Stimulated activated CD4-positive, alpha-beta T cell treated with anti-CD3 and anti-CD28 coated beads, Interleukin-2, amount 100 ng/mL, for 48 hours (primary cell): Measurements from ENCODE around the gene ZBTB4.

Experiments
- DNase-seq, 2 donors: peaks; one replicate each; pipeline ENCODE4 v3.0.0-alpha.2; 2020

Gene ZBTB4

DNA sequence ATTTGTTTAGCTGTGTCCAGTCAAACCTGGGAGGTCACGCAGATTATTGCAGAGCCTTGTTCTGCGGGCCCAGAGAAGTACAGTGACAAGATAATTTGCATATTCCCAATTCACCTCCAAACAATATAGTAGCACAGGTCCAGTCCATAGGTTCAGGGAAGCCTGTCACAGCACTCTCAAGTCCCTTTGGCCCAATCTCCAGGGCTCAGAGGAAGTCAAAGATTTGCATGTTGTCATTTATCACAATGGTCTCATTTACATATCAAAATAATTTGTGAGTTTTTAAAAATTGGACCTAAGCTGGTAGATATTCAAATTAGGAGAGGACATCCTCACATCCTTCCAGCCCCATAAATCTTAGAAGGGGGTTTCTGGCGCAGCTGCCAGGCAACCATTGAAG lies 11.9 kb downstream of the ZBTB4 start:
- DNase-seq, result no peak

DNA sequence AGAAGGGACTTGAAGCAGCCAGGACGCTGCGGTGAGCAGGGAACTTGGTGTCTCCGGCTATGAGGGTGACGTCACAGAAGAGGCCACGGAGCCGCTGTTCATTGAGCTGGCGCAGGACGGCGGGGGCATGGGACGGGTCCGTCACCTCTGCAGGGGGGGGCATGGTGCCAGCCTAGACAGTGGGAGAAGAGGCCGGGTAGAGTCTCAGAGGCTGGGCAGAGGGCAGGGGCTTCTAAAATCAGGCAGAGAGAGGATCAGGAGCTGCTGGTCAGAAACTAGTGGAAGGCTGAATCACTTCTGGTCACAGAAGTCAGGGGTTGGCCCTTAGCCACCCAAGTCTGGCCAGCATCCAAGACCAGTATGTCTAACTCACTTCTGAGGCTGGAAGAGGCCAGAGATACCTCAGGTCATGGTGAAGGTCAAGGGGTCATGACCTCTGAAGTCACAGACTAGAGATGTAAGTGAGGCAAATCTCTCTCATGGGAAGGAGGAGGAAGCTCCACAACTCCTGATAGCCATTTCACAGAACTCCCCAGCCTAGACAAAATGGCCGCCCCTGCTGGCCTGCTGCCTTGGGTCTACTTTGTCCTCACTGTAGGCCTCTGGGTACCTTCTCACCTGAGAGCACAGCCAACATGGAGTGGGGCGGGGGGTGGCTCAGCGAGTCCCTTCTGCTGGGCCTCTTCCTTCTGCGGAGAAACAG lies 12.6 kb downstream of the ZBTB4 start:
- no peak for DNase-seq

DNA sequence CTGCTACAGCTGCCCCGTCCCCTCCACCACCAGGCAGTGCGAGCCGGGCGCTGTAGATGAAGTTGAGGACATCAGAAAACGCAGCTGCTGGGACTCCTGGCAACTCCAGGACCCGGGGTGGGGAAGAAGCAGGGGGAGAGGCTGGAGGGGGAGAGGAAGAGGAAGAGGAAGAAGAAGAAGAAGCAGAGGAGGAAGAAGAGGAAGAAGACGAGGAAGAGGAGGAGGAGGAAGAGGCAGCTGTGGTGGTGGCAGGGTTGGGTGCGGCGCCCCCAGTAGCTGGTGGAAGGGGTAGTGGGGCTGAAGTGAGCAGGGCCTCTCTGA lies 13.2 kb downstream of the ZBTB4 start:
- DNase-seq, result no peak

DNA sequence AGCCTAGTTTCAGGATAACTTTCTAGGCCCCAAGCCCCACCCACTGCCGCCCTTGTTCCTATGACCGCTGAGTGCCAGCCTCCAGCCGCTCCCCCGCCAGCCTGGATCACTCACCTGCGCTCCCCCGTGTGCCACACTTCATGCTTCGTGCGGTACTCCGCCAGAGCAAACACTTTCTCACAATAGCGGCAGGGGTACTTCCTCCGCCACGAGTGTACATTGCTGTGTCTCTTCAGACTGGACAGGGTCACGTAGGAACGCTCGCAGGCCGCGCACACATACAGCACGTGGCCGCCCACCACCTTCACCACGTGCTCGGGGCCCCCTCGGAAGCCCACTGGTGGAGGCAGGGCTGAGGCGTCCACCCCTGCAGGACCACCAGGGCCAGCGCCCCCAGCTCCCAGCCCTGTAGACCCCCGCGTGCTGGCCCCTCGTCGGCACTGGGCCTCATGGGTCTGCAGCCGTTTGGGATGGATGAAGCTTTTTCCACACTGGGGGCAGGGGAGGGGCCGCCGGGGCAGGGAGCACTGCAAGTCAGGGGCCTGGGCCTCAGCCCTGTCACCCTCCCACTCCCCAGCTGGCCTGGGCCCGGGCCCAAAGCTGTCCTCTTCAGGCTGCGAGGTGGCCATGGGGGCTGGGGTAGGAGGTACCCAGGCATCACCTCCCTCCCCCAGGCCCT lies 13.7 kb downstream of the ZBTB4 start:
- DNase-seq, result no peak

DNA sequence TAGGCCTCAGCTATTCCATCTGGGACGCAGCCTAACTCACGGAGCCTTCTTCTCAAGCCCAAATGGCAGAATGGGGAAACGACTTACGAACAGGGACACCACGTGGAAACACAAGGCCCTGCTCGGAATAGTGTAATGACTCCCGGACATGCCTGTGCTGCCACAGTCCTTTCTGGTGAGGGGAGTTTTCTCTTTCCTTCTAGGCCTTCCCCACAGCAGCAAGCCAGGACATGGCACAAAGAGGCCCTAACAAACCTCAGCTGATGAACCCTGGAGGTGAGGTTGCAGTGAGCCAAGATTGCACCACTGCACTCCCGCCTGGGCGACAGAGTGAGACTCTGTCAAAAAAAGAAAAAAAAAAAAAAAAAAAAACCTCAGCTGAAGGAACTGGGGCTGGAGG lies 15.3 kb downstream of the ZBTB4 start:
- DNase-seq, result no peak

DNA sequence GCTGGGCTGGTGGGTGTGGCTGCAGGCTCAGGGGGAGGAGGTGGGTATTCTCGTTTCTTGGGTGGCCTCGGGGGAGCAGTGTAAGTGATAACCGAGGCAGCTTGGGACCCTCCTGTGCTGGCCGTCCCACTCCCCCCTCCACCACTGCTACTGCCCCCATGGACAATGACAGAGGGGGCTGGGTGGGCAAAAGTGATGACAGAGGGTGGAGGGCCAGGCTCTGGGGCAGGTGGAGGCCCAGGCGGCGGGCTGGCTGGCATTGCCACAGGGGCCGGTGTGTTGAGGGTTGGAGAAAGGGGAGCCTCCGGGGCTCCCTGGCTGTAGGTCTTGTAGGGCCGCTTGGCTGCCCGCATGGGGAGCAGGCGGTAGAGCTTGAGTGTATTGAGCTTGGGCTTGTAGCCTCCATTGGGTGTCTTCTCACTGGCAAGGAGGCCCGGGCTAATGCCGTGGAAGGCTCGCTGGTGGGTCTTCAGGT lies 16.0 kb downstream of the ZBTB4 start:
- no peak for DNase-seq

DNA sequence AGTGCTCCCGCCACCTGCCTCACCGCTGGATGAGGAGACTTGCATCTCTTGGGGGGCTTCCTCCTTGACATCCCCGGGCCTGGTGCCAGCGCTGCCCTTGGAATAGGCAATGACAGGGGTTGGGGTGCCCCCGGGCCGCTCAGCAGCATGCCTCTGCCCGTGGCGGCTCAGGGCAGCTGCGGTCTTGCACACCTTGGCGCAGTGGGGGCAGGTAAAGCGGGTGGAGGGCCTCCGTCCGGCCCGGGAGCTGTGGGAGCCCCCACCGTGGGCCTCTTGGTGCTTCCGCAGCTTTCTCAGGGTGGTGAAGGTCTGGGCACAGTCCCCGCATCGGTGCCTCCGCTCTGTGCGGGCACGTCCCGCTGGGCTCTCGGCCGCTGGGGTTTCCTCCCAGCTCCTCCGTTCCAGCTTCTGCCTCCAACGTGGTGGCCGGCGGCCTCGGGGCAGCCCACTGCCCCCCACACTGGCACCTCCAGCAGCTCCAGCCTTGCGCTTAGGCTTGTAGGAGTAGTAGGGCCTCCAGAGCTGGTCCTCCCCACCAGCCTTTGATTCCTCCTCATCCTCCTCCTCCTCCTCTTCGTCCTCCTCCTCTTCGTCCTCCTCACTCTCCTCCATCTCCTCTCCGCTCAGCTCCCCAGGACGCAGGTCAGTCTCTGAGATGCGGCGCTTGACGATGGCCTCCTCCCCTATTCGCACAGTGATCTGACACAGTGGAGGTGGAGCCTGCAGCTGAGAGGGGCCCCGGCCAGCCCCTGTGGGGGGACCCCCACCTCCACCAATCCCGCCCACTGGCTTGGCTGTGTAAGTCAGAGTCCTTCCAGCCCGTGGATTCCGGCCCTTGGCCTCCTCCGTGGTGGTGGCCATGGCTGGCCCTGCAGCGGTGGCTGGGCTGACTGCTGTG lies 16.7 kb downstream of the ZBTB4 start:
- no peak for DNase-seq

DNA sequence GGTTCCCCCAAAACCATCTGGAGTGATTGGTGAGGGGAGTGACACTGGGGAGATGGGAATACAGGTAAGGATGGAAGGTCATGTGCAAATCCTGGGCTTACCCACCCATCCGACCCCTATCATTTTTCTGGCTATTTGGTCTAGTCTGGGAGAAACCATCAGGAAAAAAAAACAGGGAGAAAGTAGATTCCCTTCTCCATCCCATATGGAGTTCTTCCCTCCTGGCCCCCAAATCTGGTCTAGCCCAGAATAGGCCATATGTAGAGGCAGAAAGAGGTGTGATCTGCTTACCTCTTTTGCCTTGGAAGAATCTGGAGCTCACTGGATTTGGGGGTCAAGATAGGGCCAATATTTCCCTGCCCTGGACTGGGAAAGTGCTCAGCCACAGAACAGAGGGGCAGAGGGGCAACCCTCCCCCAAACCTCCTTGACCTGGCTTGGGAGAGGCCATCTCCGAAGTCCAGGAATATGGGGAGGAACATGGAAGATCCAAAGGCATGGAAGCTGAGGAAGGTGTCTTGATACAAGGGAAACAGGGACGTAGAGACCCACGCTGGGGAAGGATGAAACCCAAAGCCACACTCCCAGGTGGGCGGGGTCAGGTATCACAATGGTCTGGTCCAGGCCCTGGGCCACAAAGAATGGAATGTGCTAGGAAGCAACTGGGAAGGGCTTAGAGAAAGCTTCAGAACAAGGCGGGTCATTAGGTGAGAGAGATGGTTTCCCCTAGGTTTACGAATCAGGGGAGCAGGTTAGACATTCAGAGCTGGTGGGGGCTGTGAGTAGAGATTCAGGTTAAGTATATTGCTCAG lies 18.4 kb downstream of the ZBTB4 start:
- no peak for DNase-seq

DNA sequence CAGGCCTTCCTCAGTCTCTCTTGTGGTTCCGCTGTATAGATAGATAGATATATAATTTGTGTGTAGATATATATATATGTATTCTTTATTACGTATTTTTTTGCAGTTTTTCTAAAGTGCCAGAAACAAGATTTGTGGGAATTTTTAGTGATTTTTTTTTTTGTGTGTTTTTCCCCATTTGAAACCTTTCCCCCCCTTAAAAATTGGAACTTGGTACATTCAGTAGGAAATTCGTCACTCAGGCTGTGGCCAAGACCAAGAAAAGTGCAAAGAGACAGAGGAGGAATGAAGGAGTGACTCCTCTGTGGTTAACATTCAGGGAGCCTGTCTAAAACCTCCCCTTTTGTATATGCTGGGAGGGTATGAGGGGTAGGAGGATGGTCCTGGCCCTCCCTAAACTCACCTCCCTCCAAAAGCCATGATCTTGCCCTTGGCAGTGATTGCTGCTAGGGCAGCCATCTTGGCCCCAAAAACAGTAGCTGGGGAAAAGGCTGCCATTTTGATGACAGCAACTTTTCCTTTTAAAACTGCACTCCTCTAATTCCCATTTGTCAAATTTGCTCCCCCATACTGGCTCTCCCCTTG lies 19.4 kb downstream of the ZBTB4 start:
- no peak for DNase-seq

DNA sequence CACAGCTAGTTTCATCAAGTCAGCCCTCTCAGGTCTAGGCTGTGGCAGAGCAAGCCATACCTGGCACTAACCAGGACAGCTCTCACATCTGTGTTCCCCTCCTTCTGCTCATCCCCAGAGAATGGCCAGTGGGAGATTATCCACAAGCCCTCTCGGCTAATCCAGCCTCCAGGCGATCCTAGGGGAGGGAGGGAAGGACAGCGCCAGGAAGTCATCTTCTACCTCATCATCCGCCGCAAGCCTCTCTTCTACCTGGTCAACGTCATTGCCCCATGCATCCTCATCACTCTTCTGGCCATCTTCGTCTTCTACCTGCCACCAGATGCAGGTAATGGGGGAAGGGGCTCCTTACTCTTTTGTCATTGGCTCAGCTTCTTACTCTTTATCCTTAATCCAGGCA lies 31.0 kb downstream of the ZBTB4 start:
- DNase-seq, result no peak

DNA sequence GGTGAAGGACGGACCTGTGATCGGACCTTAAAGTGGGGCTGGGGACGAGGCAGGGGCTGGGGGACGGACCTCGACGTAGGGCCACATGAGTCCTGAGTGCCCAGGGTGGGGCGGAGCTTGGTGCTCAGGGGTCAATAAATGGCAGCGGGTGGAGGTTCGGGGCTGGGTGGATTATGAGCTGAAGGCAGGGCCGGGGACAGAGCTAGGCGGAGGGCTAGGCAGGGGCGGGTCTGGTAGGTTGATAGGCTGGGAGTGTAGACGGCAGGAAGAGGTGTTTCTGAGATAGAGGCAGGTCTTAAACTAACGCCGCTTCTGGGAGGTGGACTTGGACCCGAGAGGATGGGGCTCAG lies 33.8 kb downstream of the ZBTB4 start:
- no peak for DNase-seq

DNA sequence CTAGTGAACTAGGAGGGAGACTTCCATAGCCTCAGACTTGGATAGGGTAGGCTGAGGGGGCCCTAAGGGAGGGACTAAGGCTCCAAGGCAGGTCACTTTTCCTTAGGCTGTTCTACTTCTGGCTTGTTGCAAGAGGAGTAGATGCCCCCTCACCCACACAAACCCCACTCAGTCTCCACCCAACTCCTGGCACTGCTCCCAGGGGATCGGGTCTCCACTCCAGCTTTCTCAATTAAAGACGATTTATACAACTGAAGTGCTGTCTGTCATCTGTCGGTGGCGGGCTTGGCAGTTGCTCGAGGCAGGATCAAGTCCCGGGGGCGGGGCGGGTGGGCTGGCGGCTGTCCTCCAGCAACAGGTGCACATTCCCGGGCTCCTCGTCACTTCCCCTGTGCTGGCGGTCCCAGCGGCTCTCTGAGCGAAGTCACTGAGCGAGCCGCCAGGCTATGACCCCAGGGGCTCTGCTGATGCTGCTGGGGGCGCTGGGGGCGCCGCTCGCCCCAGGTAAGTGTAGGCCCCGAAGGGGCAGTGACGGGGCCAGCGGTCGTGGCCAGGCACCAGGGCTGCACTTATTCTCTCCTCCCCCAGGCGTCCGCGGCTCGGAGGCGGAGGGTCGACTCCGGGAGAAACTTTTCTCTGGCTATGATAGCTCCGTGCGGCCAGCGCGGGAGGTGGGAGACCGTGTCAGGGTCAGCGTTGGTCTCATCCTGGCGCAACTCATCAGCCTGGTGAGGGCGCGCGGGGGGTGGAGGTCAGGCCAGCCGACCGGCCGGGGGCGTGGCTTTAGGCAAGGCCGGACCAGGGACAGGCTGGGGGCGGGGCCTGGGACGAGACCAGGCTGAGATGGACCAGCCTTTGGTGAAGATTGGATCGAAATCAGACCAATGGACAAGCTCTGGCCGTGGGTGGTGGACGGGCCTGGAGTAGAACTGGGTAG lies 34.5 kb downstream of the ZBTB4 start, which contains the start of gene CHRNB1:
Gene CHRNB1, plus strand, starts transcription at position 380 of the 937 bp plus-strand sequence. Its CDS starts 67 bp downstream, at position 447.
- DNase-seq, result no peak

DNA sequence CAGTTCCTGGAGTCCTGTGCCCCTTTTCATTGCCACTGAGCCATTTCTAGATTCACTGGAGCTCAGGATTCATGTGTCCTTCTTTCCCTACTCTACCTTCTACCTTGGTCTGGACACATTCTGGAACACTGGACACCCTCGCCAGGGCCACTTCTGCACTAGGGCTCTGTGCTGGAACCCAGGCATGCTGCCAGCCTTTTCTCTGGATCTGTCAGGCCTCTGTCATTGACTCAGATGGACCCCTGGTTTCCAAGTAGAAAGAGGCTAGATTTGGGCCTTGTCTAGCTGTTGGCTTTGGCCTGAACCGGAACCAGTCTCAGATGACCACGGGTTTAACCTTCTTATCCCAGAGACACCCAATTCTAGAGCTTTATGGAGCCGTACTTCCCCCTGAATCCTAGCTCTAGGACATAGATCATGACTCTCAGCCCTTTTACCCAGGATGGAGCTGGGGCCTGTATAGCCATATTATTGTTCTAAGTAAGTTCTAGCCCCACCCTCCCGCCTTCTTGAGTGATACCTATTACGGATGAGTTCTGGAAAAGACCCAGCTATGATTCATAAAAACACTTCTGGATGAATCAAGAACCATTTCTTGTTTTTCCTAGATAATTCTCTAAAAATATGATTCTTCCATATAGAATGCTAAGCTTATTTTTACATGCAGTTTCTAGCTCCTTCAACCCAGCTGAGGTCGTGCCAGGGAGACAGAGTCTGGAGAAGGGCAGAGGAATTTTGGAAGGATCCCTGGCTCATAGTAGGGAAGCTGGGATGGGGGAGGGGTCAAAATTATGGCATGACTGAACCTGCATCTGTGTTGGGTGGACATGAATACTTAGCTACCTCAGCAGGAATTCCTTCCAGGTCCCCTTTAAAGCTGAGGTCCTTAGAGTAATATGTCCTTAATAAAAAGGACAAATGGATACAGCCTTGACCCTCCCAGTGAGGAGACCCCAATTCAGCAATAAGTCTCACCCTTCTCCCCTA lies 35.6 kb downstream of the ZBTB4 start:
- no peak for DNase-seq

DNA sequence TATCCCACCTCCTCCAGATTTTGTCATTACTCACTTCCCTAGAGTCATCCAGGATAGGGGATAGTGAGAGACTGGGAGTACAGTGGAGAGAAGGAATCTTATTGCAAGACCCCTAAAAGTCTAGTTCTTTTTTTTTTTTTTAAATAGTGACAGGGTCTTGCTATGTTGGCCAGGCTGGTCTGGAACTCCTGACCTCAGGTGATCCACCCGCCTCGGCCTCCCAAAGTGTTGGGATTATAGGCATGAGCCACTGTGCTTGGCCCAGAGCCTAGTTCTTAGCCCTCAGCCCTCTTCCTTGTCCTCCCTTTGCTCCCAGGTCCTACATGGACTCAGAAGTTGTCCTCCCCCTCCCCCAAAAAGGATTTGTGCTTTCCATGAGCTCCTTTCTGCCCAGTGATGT lies 37.3 kb downstream of the ZBTB4 start:
- DNase-seq, result no peak

DNA sequence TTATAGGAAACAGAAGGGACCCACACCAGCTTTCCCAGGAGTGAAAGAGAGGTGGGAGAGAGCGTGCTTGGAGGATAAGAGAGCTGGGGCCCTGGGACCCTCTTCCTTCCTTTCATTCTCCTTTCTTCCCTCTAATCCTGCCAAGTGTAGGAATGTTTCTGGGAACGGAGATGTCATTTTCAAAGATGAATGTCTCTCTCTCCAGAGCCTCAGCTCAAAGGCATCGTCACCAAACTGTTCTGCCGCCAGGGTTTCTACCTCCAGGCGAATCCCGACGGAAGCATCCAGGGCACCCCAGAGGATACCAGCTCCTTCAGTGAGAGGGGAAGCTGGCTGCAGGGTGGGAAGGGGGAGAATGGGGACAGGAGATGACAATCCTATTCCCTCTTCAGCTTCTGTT lies 38.2 kb downstream of the ZBTB4 start:
- no peak for DNase-seq

DNA sequence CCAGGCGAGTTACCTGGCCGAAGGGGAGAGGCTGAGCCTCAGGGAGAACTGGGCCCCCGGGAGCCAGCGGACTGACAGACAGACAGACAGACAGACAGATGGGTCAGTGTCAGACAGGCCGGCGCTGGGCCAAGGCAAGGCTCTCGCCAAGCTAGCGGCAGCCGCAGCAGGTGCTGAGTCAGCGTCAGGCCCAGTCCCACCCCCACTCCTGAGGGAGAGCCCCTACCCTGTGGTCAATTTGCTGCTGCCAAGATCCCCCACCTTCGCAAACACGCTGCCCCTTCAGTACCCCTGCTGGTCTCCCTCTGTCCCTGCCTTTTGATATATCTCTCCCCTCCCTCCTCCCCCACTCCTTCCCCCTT lies 38.6 kb downstream of the ZBTB4 start:
- DNase-seq, result no peak

DNA sequence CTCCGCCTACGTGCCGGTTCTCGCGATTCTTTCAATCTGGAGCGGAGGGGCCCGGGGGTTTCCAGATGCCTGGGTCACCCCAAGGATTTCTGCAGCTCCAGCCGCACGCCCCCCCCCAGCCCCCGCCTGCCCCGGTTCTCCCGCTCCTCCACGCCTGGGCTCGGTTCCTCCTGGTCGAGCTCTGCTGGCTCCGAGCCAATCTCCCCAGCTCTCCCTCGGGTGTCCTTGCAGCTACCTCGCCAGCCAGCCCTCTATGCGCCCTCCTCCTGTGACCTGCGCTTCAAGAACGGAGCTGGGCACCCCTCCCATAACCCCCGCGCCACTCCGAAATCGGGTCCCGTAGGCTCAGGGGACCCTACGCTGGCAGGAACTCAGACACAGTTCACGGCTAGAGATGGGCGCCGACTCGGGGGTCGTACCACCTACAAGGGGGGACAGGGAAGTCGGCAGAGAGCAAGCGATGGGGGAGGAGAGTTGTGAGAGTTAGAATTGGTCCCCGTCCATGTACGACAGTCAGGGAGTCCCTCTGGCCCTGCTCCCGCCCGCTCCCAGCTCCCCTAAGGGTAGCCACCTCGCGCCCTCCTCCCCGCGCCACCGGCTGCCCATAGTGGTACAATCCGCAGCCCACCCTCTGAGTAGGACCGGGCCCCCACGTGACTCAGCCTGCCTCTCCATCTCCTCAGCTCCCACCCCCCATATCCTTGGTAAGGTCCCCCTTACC lies 39.2 kb downstream of the ZBTB4 start:
- DNase-seq, result no peak

DNA sequence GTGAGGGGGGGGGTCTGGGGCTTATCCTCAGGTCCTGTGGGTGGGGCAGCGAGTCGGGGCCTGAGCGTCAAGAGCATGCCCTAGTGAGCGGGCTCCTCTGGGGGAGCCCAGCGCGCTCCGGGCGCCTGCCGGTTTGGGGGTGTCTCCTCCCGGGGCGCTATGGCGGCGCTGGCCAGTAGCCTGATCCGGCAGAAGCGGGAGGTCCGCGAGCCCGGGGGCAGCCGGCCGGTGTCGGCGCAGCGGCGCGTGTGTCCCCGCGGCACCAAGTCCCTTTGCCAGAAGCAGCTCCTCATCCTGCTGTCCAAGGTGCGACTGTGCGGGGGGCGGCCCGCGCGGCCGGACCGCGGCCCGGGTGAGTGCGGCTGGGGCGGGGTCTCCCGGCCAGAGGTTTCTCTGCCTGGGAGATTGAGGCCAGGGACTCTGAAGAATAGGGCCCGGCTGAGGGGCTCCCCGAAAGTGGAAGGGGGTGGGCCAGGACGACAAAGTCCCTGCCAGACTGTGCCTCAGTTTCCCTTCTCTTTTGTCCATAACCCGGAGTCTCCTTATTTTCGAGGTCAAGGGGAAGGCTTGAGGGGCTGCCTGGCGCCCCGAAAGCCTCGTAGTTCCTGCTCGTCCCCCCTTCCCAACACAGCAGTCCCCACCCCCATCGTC lies 39.8 kb downstream of the ZBTB4 start, which contains the start of gene FGF11:
Gene FGF11, plus strand, starts transcription at position 51 of the 651 bp plus-strand sequence. Its CDS starts 109 bp downstream, at position 160.
- no peak for DNase-seq
